ENCODE results near the gene SP3. TPM values are rescaled to one million over a fixed set of nuclear protein-coding genes. Genes with fewer than 3 reads are reported as not detected.

The SP3 gene
- polyA plus RNA-seq, 1 donor (not counting 4 experiments of a cell fraction or from before 2014, with no cell fraction given) = 46.7 TPM

- Histone ChIP-seq H3K79me2 (ENCODE audit: control insufficient read depth, insufficient read depth, low read length) (no peaks in the 10 kb centered on the region), H2AFZ (ENCODE audit: control insufficient read depth, low read length) (no peak overlapping the region), H3K9me1 (ENCODE audit: control insufficient read depth, extremely low read depth, insufficient read depth, low read length) (no peaks in the 10 kb centered on the region), H3K4me2 (ENCODE audit: control insufficient read depth, extremely low read depth, insufficient read depth, low read depth, low read length) (no peak overlapping the region), H3K27ac (ENCODE audit: control insufficient read depth, insufficient read depth, low read length) (no peak overlapping the region), H3K9me3 (ENCODE audit: control insufficient read depth, low read depth, low read length) (no peaks in the 10 kb centered on the region), H3K36me3 (ENCODE audit: control insufficient read depth in 2 of 2, extremely low read depth in 1 of 2, insufficient read depth in 2 of 2, low read length in 2 of 2) (no peaks in the 10 kb centered on the region), H3K4me3 (ENCODE audit: control insufficient read depth in 2 of 3, extremely low read depth in 1 of 3, insufficient read depth in 2 of 3, low read depth in 1 of 3, low read length in 3 of 3) (no peak overlapping the region), H3K4me1 (ENCODE audit: control insufficient read depth, extremely low read depth, insufficient read depth, low read length) (peaks cover 11% of the 10 kb centered on the region), H4K20me1 (ENCODE audit: control insufficient read depth, extremely low read depth, insufficient read depth, low read length) (no peaks in the 10 kb centered on the region), H3K27me3 (ENCODE audit: control insufficient read depth, extremely low read depth, insufficient read depth, low read length) (no peaks in the 10 kb centered on the region), H3K9ac (ENCODE audit: control insufficient read depth, extremely low read depth, insufficient read depth, low read length) (no peak overlapping the region)
- no peak for TF ChIP-seq EZH2 (IDR thresholded peaks at IDR 0.05; ENCODE audit: low read length)
- DNase-seq (ENCODE audit: low read depth, low spot score) = no peak
- dilution Hi-C loops (cut with MboI; ENCODE audit: extremely low pct_ligation_motif_present, low sequenced_read_pairs) = no loop called here
- no peak for FAIRE-seq
These were observed 46.0 kb upstream of the SP3 start for GRCh38 chr2:174011173-174011572.

DNA sequence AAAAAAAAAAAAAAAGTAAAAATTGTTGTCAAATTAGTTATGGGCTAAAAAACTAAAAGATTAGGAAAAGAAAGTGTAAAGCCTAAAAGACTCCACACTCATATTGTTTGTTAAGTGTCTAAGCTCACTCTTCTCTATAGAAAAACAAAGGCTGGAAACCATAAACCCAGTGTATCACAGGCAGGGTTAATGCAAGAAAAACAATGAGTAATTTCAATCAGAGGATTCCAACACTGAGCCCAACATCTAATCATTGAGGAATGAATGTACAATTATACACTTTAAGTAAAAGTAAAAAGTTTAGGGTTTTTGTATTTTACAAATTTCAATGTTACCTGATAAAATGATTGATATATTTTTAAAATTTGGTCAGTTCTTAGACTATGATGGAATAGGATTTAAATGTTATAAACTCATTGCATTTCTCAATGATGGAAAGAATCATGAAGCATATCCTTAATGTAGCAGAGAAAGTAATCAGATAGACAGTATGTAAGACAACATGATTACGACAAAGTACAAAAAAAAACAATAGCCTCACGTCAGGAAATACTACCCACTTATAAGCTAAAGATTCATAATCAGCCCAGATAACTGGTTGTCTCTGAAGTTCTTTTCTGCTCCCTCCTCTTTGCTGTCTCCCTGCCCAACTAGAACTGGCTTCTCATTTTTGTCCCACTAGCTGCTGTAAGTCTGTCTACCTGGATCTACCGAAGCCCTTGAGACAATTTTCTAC is 44.5 kb upstream of the SP3 start:
- FAIRE-seq (peak; percentile 43), DNase-seq (ENCODE audit: low read depth, low spot score) (no peak)

More for the DNA sequence above, 44.5 kb upstream of the SP3 start:
- Histone ChIP-seq H3K27me3 (ENCODE audit: control insufficient read depth, extremely low read depth, insufficient read depth, low read length) (no peaks in the 10 kb centered on the region), H3K4me3 (ENCODE audit: control insufficient read depth in 2 of 3, extremely low read depth in 1 of 3, insufficient read depth in 2 of 3, low read depth in 1 of 3, low read length in 3 of 3) (no peak overlapping the region), H3K4me2 (ENCODE audit: control insufficient read depth, extremely low read depth, insufficient read depth, low read depth, low read length) (no peak overlapping the region), H3K9me3 (ENCODE audit: control insufficient read depth, low read depth, low read length) (no peaks in the 10 kb centered on the region), H3K9ac (ENCODE audit: control insufficient read depth, extremely low read depth, insufficient read depth, low read length) (no peak overlapping the region), H3K27ac (ENCODE audit: control insufficient read depth, insufficient read depth, low read length) (no peak overlapping the region), H2AFZ (ENCODE audit: control insufficient read depth, low read length) (no peak overlapping the region), H3K36me3 (ENCODE audit: control insufficient read depth in 2 of 2, extremely low read depth in 1 of 2, insufficient read depth in 2 of 2, low read length in 2 of 2) (no peaks in the 10 kb centered on the region), H3K79me2 (ENCODE audit: control insufficient read depth, insufficient read depth, low read length) (no peaks in the 10 kb centered on the region), H3K4me1 (ENCODE audit: control insufficient read depth, extremely low read depth, insufficient read depth, low read length) (peaks cover 20% of the 10 kb centered on the region), H3K9me1 (ENCODE audit: control insufficient read depth, extremely low read depth, insufficient read depth, low read length) (no peaks in the 10 kb centered on the region), H4K20me1 (ENCODE audit: control insufficient read depth, extremely low read depth, insufficient read depth, low read length) (no peaks in the 10 kb centered on the region)
- TF ChIP-seq, protein P1, sequence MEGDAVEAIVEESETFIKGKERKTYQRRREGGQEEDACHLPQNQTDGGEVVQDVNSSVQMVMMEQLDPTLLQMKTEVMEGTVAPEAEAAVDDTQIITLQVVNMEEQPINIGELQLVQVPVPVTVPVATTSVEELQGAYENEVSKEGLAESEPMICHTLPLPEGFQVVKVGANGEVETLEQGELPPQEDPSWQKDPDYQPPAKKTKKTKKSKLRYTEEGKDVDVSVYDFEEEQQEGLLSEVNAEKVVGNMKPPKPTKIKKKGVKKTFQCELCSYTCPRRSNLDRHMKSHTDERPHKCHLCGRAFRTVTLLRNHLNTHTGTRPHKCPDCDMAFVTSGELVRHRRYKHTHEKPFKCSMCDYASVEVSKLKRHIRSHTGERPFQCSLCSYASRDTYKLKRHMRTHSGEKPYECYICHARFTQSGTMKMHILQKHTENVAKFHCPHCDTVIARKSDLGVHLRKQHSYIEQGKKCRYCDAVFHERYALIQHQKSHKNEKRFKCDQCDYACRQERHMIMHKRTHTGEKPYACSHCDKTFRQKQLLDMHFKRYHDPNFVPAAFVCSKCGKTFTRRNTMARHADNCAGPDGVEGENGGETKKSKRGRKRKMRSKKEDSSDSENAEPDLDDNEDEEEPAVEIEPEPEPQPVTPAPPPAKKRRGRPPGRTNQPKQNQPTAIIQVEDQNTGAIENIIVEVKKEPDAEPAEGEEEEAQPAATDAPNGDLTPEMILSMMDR (optimal IDR thresholded peaks at IDR 0.05 in 1 of 3, IDR thresholded peaks at IDR 0.05 in 1 of 3, conservative IDR thresholded peaks at IDR 0.05 in 1 of 3; ENCODE audit: extremely low read depth in 1 of 3, insufficient read depth in 2 of 3, low read length in 3 of 3) = no peak
- no peak for TF ChIP-seq EZH2 (IDR thresholded peaks at IDR 0.05; ENCODE audit: low read length)
- dilution Hi-C loops (cut with MboI; ENCODE audit: extremely low pct_ligation_motif_present, low sequenced_read_pairs) = no loop called here

All from keratinocyte (primary cell).